B cell (primary cell): ENCODE results near the gene MAN2B2. TPM values are rescaled to one million over a fixed set of nuclear protein-coding genes. Genes with fewer than 3 reads are reported as not detected.

ENCODE experiments used
- ATAC-seq: fragments of 200-7000 bp; cut with Tn5 transposase; one replicate; pipeline ENCODE4 v1.10.0; 2021; ENCODE audit warnings: low read depth, mild to moderate bottlenecking, moderate number of reproducible peaks, moderate library complexity
- CTCF ChIA-PET: fragments of 350-600 bp; sonication (Branson Sonifier 250); formaldehyde crosslinking; loops from one replicate; lab custom pipeline; 2021; ENCODE audit warnings: antibody characterized with exemption, inconsistent platforms; lab: Charles Lee
- POLR2A ChIA-PET: fragments of 350-600 bp; sonication (Branson Sonifier 250); formaldehyde crosslinking; loops from one replicate; lab custom pipeline; 2021; ENCODE audit warnings: antibody characterized with exemption; lab: Charles Lee
- DNase-seq: peaks from one replicate; pipeline ENCODE4 v3.0.0; 2013
- H2AFZ ChIP-seq: 2 replicates; pipeline ENCODE4 v1.6.1; 2012; ENCODE audit warnings: mild to moderate bottlenecking, low read depth, low read length; ENCODE audit not compliant: insufficient read depth, poor library complexity, severe bottlenecking
- H3K27ac ChIP-seq, 2 donors: 1 replicate in 1 of 2; 2 replicates in 1 of 2; pipeline ENCODE4 v1.5.1; 2012 to 2013; ENCODE audit warnings: low read length in 2 of 2, mild to moderate bottlenecking in 2 of 2, moderate library complexity in 1 of 2
- H3K27me3 ChIP-seq, 4 experiments: fragments of 200-600 bp in 1 of 4; sonication (generic) in 1 of 4; replicated peaks in 1 of 4; 1 replicate in 2 of 4; 2 replicates in 2 of 4; pipeline versions ENCODE4 v1.6.1 to v1.7.0; 2013 to 2016; ENCODE audit warnings: low read length in 3 of 4, mild to moderate bottlenecking in 2 of 4, mixed read lengths in 1 of 4, moderate library complexity in 1 of 4; ENCODE audit not compliant: insufficient read depth in 4 of 4, control insufficient read depth in 3 of 4; ENCODE audit errors: control extremely low read depth in 1 of 4
- H3K36me3 ChIP-seq, 2 experiments: replicated peaks in 1 of 2; 1 replicate in 1 of 2; 2 replicates in 1 of 2; pipeline versions ENCODE4 v1.6.1 to v1.7.1; 2013; ENCODE audit warnings: low read length in 1 of 2; ENCODE audit not compliant: insufficient read depth in 2 of 2, control insufficient read depth in 1 of 2; ENCODE audit errors: control extremely low read depth in 1 of 2, extremely low read depth in 1 of 2
- H3K4me1 ChIP-seq, 2 donors: fragments of 200-600 bp in 1 of 2; sonication (generic) in 1 of 2; 1 replicate in 1 of 2; 2 replicates in 1 of 2; pipeline versions ENCODE4 v1.5.1 to v1.6.1; 2013 to 2017; ENCODE audit warnings: low read length in 2 of 2; ENCODE audit not compliant: control insufficient read depth in 2 of 2, insufficient read depth in 2 of 2
- H3K4me2 ChIP-seq: replicated peaks from 2 replicates; pipeline ENCODE3; 2012; ENCODE audit warnings: mild to moderate bottlenecking, low read depth, low read length; ENCODE audit not compliant: poor library complexity, severe bottlenecking
- H3K4me3 ChIP-seq, 5 experiments: fragments of 200-600 bp in 1 of 5; sonication (generic) in 1 of 5; 1 replicate in 3 of 5; 2 replicates in 2 of 5; pipeline versions ENCODE4 v1.5.1 to v1.7.0; 2011 to 2016; ENCODE audit warnings: low read length in 4 of 5, mild to moderate bottlenecking in 4 of 5, low read depth in 2 of 5, control low read depth in 1 of 5, moderate library complexity in 1 of 5; ENCODE audit not compliant: insufficient read depth in 1 of 5; ENCODE audit errors: control extremely low read depth in 1 of 5, extremely low read depth in 1 of 5
- H3K79me2 ChIP-seq: fragments of 200-600 bp; sonication (generic); one replicate; pipeline ENCODE4 v1.6.0; 2016; ENCODE audit warnings: low read length; ENCODE audit not compliant: control insufficient read depth, insufficient read depth
- H3K9ac ChIP-seq: fragments of 200-600 bp; sonication (generic); 2 replicates; pipeline ENCODE4 v1.6.1; 2017; ENCODE audit warnings: mild to moderate bottlenecking, low read length, moderate library complexity
- H3K9me3 ChIP-seq, 3 donors: one replicate each; pipeline versions ENCODE4 v1.6.1 to v1.7.1; 2013; ENCODE audit warnings: low read length in 2 of 3; ENCODE audit not compliant: control insufficient read depth in 2 of 3, insufficient read depth in 1 of 3; ENCODE audit errors: control extremely low read depth in 1 of 3
- H4K20me1 ChIP-seq: 2 replicates; pipeline ENCODE4 v1.6.0; 2012; ENCODE audit warnings: mild to moderate bottlenecking, low read length; ENCODE audit not compliant: insufficient read depth, control insufficient read depth, poor library complexity, severe bottlenecking
- H3K27ac Mint-ChIP-seq: one replicate; pipeline ENCODE4 v1.8.0; 2021; ENCODE audit warnings: mixed read lengths
- H3K27me3 Mint-ChIP-seq: one replicate; pipeline ENCODE4 v1.8.0; 2021; ENCODE audit warnings: mixed read lengths
- H3K4me1 Mint-ChIP-seq: one replicate; pipeline ENCODE4 v1.8.0; 2021; ENCODE audit warnings: mixed read lengths
- H3K4me3 Mint-ChIP-seq: one replicate; pipeline ENCODE4 v1.8.0; 2021; ENCODE audit warnings: mixed read lengths
- H3K9me3 Mint-ChIP-seq: one replicate; pipeline ENCODE4 v1.8.0; 2022; ENCODE audit warnings: mixed read lengths; ENCODE audit not compliant: insufficient read depth
- CTCF ChIP-seq: fragments of 200-600 bp; IDR thresholded peaks from one replicate; pipeline ENCODE4 v1.8.0; 2022; ENCODE audit warnings: antibody characterized with exemption, mild to moderate bottlenecking
- EZH2 ChIP-seq: IDR thresholded peaks from 2 replicates; pipeline ENCODE4 v1.6.1; 2012; ENCODE audit warnings: borderline replicate concordance, low read depth, mild to moderate bottlenecking, moderate library complexity, low read length; ENCODE audit not compliant: insufficient read depth, poor library complexity, severe bottlenecking
- WGBS: methylation state at CpG from one replicate; pipeline ENCODE4 v1.1.5; 2013; ENCODE audit warnings: missing lambda C conversion rate; ENCODE audit not compliant: insufficient coverage; 5-methylcytosine and 5-hydroxymethylcytosine counted together
- intact Hi-C: fragments of 100-400 bp; cut with micrococcal nuclease; formaldehyde crosslinking; loops from one replicate; pipeline ENCODE4 v1.10.0; 2022
- polyA plus RNA-seq: library from polyadenylated mRNA; depleted of rRNA; stranded (reverse); fragments of >200 nt; gene quantifications from 2 replicates; pipeline ENCODE4 v1.2.3, GENCODE V29; 2012
- total RNA-seq, 2 donors: library from RNA; stranded (reverse); fragments of 120-200 nt in 1 of 2; gene quantifications; 1 replicate in 1 of 2; 2 replicates in 1 of 2; pipeline versions ENCODE4 v1.2.3 to v1.2.4, GENCODE V29; 2013 to 2022

The MAN2B2 gene
- total and polyA plus RNA-seq, 2 donors (not counting 1 experiment from before 2014, with no cell fraction given) = 35.0 to 37.0 TPM

- 74% methylated on average over 10 of the region's 10 CpGs for WGBS
- Mint-ChIP-seq H3K4me1 (peaks cover 13% of the 10 kb centered on the region), H3K9me3 (no peaks in the 10 kb centered on the region), H3K27ac (no peak overlapping the region), H3K4me3 (no peak overlapping the region), H3K27me3 (peaks cover 77% of the 10 kb centered on the region)
- no peaks in the 10 kb centered on the region for H3K36me3 ChIP-seq
- peaks cover 0 to 54% (median 24%) of the 10 kb centered on the region in 4 experiments for H3K27me3 ChIP-seq
- H3K4me2 ChIP-seq = no peak overlapping the region
- no peak overlapping the region for H3K4me3 ChIP-seq
- no peak overlapping the region for H3K27ac ChIP-seq
- no peak overlapping the region for H2AFZ ChIP-seq
- no peak for DNase-seq
- ATAC-seq = no peak
- CTCF ChIA-PET = interaction anchor here (0.8 kb wide), 1 partner anchor 310 kb away, joined by 3 read pairs; no protein-coding TSS in a partner anchor
- intact Hi-C loops = no loop called here
- H3K79me2 ChIP-seq = no peaks in the 10 kb centered on the region
- POLR2A ChIA-PET = no interaction called here
- no peak for TF ChIP-seq EZH2
- TF ChIP-seq CTCF = no peak
- peaks cover 0 to 14% (median 0%) of the 10 kb centered on the region in 3 donors for H3K9me3 ChIP-seq
- H4K20me1 ChIP-seq = no peaks in the 10 kb centered on the region
- no peak overlapping the region for H3K9ac ChIP-seq
- H3K4me1 ChIP-seq = peaks cover 7 to 22% of the 10 kb centered on the region in 2 donors
Measured at GRCh38 chr4:6560416-6561172, 14.4 kb upstream of the MAN2B2 start.

- Mint-ChIP-seq H3K4me1 (peaks cover 13% of the 10 kb centered on the region), H3K9me3 (no peaks in the 10 kb centered on the region), H3K4me3 (no peak overlapping the region), H3K27ac (no peak overlapping the region), H3K27me3 (peaks cover 78% of the 10 kb centered on the region)
- POLR2A ChIA-PET = no interaction called here
- no peak for TF ChIP-seq EZH2
- no peak for TF ChIP-seq CTCF
- no peak for DNase-seq
- no peak overlapping the region for H3K4me3 ChIP-seq
- no peak overlapping the region for H3K4me2 ChIP-seq
- H3K9me3 ChIP-seq = peaks cover 0 to 14% (median 0%) of the 10 kb centered on the region in 3 donors
- H4K20me1 ChIP-seq = no peaks in the 10 kb centered on the region
- WGBS = 0% methylated on average over 2 of the region's 6 CpGs
- H3K27ac ChIP-seq = no peak overlapping the region
- no peak overlapping the region for H3K9ac ChIP-seq
- peaks cover 7 to 22% of the 10 kb centered on the region in 2 donors for H3K4me1 ChIP-seq
- intact Hi-C loops = no loop called here
- peaks cover 0 to 55% (median 24%) of the 10 kb centered on the region in 4 experiments for H3K27me3 ChIP-seq
- no peaks in the 10 kb centered on the region for H3K79me2 ChIP-seq
- H2AFZ ChIP-seq = no peak overlapping the region
- no peaks in the 10 kb centered on the region for H3K36me3 ChIP-seq
- ATAC-seq = no peak
- CTCF ChIA-PET = interaction anchor here (0.8 kb wide), 1 partner anchor 310 kb away, joined by 3 read pairs; no protein-coding TSS in a partner anchor
Measured at GRCh38 chr4:6561173-6561516, 13.8 kb upstream of the MAN2B2 start.
